B cell (primary cell): ENCODE measurements around the gene GLRA1.

Experiments
- CTCF ChIP-seq: fragments of 200-600 bp; IDR thresholded peaks from one replicate; pipeline ENCODE4 v1.8.0; 2022; ENCODE audit warnings: antibody characterized with exemption, mild to moderate bottlenecking
- EZH2 ChIP-seq: IDR thresholded peaks from 2 replicates; pipeline ENCODE4 v1.6.1; 2012; ENCODE audit warnings: borderline replicate concordance, low read depth, mild to moderate bottlenecking, moderate library complexity, low read length; ENCODE audit not compliant: insufficient read depth, poor library complexity, severe bottlenecking

GRCh38 chr5:151822141-151822540 lies 102.5 kb downstream of the GLRA1 start:
- TF ChIP-seq CTCF (no peak), EZH2 (no peak)
